Daoy (cell line): ENCODE data around the gene HYPK. TPM values are rescaled to one million over a fixed set of nuclear protein-coding genes. Genes with fewer than 3 reads are reported as not detected.
"Not testable (repeated sequence)": the region's sequence is repeated elsewhere in the genome, so short reads cannot be mapped to it uniquely, and the experiment has no call there.

Experiments used
- DNase-seq: peaks from one replicate; pipeline ENCODE4 v3.0.0-alpha.2; 2015; ENCODE audit warnings: low read depth
- total RNA-seq: library from RNA; depleted of rRNA; stranded (reverse); fragments of >200 nt; shearing (Covaris generic); gene quantifications from 2 replicates; pipeline ENCODE4 v1.2.3, GENCODE V29; 2014

Gene HYPK
- total RNA-seq, 1 experiment from 2014 or later: 14.5 TPM

GRCh38 chr15:43795197-43795596 lies 5.2 kb upstream of the HYPK start:
- no peak for DNase-seq

- no peak for DNase-seq
Observed at GRCh38 chr15:43795997-43796396, 4.4 kb upstream of the HYPK start.

GRCh38 chr15:43796566-43796965 lies 3.8 kb upstream of the HYPK start:
- DNase-seq: no peak

- DNase-seq: no peak
Observed at GRCh38 chr15:43799209-43799944, 1.0 kb upstream of the HYPK start.

- DNase-seq: no peak
Observed at GRCh38 chr15:43799945-43800285, 484 bp upstream of the HYPK start, which contains the start of gene SERINC4. Gene SERINC4 (minus strand): TSS chr15:43800220. CDS start chr15:43799986, 234 bp downstream.

GRCh38 chr15:43802676-43803075 lies 2.3 kb downstream of the HYPK start:
- not testable (repeated sequence) for DNase-seq

- DNase-seq: no peak
Observed at GRCh38 chr15:43808435-43808950, 8.1 kb downstream of the HYPK start.

GRCh38 chr15:43808960-43809678 lies 8.7 kb downstream of the HYPK start:
- DNase-seq: no peak

GRCh38 chr15:43815064-43815463 lies 14.7 kb downstream of the HYPK start:
- not testable (repeated sequence) for DNase-seq

GRCh38 chr15:43821505-43821904 lies 21.1 kb downstream of the HYPK start:
- DNase-seq: no peak

GRCh38 chr15:43824302-43825246 lies 24.2 kb downstream of the HYPK start, which contains the start of gene MFAP1:
Gene MFAP1 (minus strand): TSS chr15:43824690. CDS start chr15:43824569, 121 bp downstream.
- peak; percentile 96 for DNase-seq

GRCh38 chr15:43825305-43825704 lies 24.9 kb downstream of the HYPK start:
- not testable (repeated sequence) for DNase-seq

- DNase-seq: no peak
Observed at GRCh38 chr15:43826029-43826507, 25.7 kb downstream of the HYPK start.

- peak; percentile 92 for DNase-seq
Observed at GRCh38 chr15:43826508-43827341, 26.3 kb downstream of the HYPK start, which contains the start of gene WDR76. Gene WDR76 (plus strand): TSS chr15:43827002. CDS start chr15:43827033, 31 bp downstream.

- no peak for DNase-seq
Observed at GRCh38 chr15:43828061-43828657, 27.8 kb downstream of the HYPK start.

- not testable (repeated sequence) for DNase-seq
Observed at GRCh38 chr15:43829951-43830540, 29.6 kb downstream of the HYPK start.

GRCh38 chr15:43830691-43831275 lies 30.4 kb downstream of the HYPK start:
- DNase-seq: not testable (repeated sequence)

- DNase-seq: not testable (repeated sequence)
Observed at GRCh38 chr15:43831519-43832052, 31.2 kb downstream of the HYPK start.

- not testable (repeated sequence) for DNase-seq
Observed at GRCh38 chr15:43832485-43832884, 32.1 kb downstream of the HYPK start.
